ENCODE measurements around the gene VAMP7.
"Not testable (repeated sequence)": the region's sequence is repeated elsewhere in the genome, so short reads cannot be mapped to it uniquely, and the experiment has no call there.

VAMP7 gene

GRCh38 chrX:155880586-155881157, 473 bp upstream of the VAMP7 start:
- DNase-seq (ENCODE audit: low read depth in 1 of 2, low spot score in 1 of 2), result no peak
- no peak for TF ChIP-seq JUND (IDR thresholded peaks at IDR 0.05; ENCODE audit: low read depth)
- in situ Hi-C loops (cut with HindIII; ENCODE audit: low pct_unique_long_range_greater_than_20kb, low sequenced_read_pairs), result no loop called here

GRCh38 chrX:155886409-155886808, 5.3 kb downstream of the VAMP7 start:
- DNase-seq (ENCODE audit: low read depth in 1 of 2, low spot score in 1 of 2), result no peak
- no peak for TF ChIP-seq JUND (IDR thresholded peaks at IDR 0.05; ENCODE audit: low read depth)
- in situ Hi-C loops (cut with HindIII; ENCODE audit: low pct_unique_long_range_greater_than_20kb, low sequenced_read_pairs), result no loop called here

- peak in 1 of 2 experiments; percentile 6 for DNase-seq (ENCODE audit: low read depth in 1 of 2, low spot score in 1 of 2)
- in situ Hi-C loops (cut with HindIII; ENCODE audit: low pct_unique_long_range_greater_than_20kb, low sequenced_read_pairs), result no loop called here
- no peak for TF ChIP-seq JUND (IDR thresholded peaks at IDR 0.05; ENCODE audit: low read depth)
These were observed 7.0 kb downstream of the VAMP7 start for GRCh38 chrX:155888139-155888538.

GRCh38 chrX:155889328-155889727, 8.2 kb downstream of the VAMP7 start:
- peak in 1 of 2 experiments; percentile 3 for DNase-seq (ENCODE audit: low read depth in 1 of 2, low spot score in 1 of 2)
- in situ Hi-C loops (cut with HindIII; ENCODE audit: low pct_unique_long_range_greater_than_20kb, low sequenced_read_pairs), result no loop called here
- no peak for TF ChIP-seq JUND (IDR thresholded peaks at IDR 0.05; ENCODE audit: low read depth)

- no peak for DNase-seq (ENCODE audit: low read depth in 1 of 2, low spot score in 1 of 2)
- TF ChIP-seq JUND (IDR thresholded peaks at IDR 0.05; ENCODE audit: low read depth), result no peak
- in situ Hi-C loops (cut with HindIII; ENCODE audit: low pct_unique_long_range_greater_than_20kb, low sequenced_read_pairs), result no loop called here
These were observed 10.5 kb downstream of the VAMP7 start for GRCh38 chrX:155891446-155892210.

GRCh38 chrX:155893521-155893920, 12.4 kb downstream of the VAMP7 start:
- TF ChIP-seq JUND (IDR thresholded peaks at IDR 0.05; ENCODE audit: low read depth), result no peak
- DNase-seq (ENCODE audit: low read depth in 1 of 2, low spot score in 1 of 2), result no peak
- in situ Hi-C loops (cut with HindIII; ENCODE audit: low pct_unique_long_range_greater_than_20kb, low sequenced_read_pairs), result no loop called here

DNA sequence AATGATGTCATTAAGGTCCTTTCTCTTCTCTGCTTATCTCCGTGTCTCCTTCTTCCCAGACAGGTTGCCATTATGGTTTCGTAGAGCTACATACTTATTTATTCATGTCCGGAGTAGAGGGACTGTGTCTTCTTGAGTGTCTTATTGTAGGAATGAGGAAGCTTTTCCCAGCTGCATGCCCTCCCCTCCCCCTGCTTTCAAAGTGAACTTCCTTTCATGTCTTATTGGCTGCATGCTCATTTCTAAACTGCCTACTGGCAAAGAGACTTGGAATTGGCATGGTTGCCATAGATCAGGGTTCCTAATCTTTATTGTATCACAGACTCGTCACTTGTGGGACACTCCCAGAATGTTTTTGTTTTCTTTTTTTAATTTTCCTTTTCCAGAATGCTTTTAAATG, 15.4 kb downstream of the VAMP7 start:
- peak in 1 of 2 experiments; percentile 1 for DNase-seq (ENCODE audit: low read depth in 1 of 2, low spot score in 1 of 2)
- TF ChIP-seq JUND (IDR thresholded peaks at IDR 0.05; ENCODE audit: low read depth), result no peak
- in situ Hi-C loops (cut with HindIII; ENCODE audit: low pct_unique_long_range_greater_than_20kb, low sequenced_read_pairs), result no loop called here

- DNase-seq (ENCODE audit: low read depth in 1 of 2, low spot score in 1 of 2), result no peak
- in situ Hi-C loops (cut with HindIII; ENCODE audit: low pct_unique_long_range_greater_than_20kb, low sequenced_read_pairs), result no loop called here
- no peak for TF ChIP-seq JUND (IDR thresholded peaks at IDR 0.05; ENCODE audit: low read depth)
These were observed 18.2 kb downstream of the VAMP7 start for GRCh38 chrX:155899366-155899765.

GRCh38 chrX:155900765-155901164, 19.6 kb downstream of the VAMP7 start:
- in situ Hi-C loops (cut with HindIII; ENCODE audit: low pct_unique_long_range_greater_than_20kb, low sequenced_read_pairs), result no loop called here
- TF ChIP-seq JUND (IDR thresholded peaks at IDR 0.05; ENCODE audit: low read depth), result no peak
- no peak for DNase-seq (ENCODE audit: low read depth in 1 of 2, low spot score in 1 of 2)

GRCh38 chrX:155907661-155908060, 26.5 kb downstream of the VAMP7 start:
- not testable (repeated sequence) for DNase-seq (ENCODE audit: low read depth in 1 of 2, low spot score in 1 of 2)

GRCh38 chrX:155923200-155923599, 42.1 kb downstream of the VAMP7 start:
- in situ Hi-C loops (cut with HindIII; ENCODE audit: low pct_unique_long_range_greater_than_20kb, low sequenced_read_pairs), result no loop called here
- no peak for DNase-seq (ENCODE audit: low read depth in 1 of 2, low spot score in 1 of 2)
- no peak for TF ChIP-seq JUND (IDR thresholded peaks at IDR 0.05; ENCODE audit: low read depth)

More at GRCh38 chrX:155907661-155908060, 26.5 kb downstream of the VAMP7 start:
- in situ Hi-C loops (cut with HindIII; ENCODE audit: low pct_unique_long_range_greater_than_20kb, low sequenced_read_pairs), result not testable (repeated sequence)

DNA sequence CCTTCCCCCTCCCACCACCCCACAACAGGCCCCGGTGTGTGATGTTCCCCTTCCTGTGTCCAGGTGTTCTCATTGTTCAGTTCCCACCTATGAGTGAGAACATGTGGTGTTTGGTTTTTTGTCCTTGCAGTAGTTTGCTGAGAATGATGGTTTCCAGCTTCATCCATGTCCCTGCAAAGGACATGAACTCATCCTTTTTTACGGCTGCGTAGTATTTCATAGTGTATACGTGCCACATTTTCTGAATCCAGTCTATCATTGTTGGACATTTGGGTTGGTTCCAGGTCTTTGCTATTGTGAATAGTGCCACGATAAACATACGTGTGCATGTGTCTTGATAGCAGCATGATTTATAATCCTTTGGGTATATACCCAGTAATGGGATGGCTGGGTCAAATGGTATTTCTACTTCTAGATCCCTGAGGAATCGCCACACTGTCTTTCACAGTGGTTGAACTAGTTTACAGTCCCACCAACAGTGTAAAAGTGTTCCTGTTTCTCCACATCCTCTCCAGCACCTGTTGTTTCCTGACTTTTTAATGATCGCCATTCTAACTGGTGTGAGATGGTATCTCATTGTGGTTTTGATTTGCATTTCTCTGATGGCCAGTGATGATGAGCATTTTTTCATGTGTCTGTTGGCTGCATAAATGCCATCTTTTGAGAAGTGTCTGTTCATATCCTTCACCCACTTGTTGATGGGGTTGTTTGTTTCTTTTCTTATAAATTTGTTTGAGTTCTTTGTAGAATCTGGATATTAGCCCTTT, 49.9 kb downstream of the VAMP7 start:
- DNase-seq (ENCODE audit: low read depth in 1 of 2, low spot score in 1 of 2); in situ Hi-C loops (cut with HindIII; ENCODE audit: low pct_unique_long_range_greater_than_20kb, low sequenced_read_pairs): not testable (repeated sequence)

GRCh38 chrX:155938132-155938531, 57.0 kb downstream of the VAMP7 start:
- peak in 1 of 2 experiments; percentile 15 for DNase-seq (ENCODE audit: low read depth in 1 of 2, low spot score in 1 of 2)
- no peak for TF ChIP-seq JUND (IDR thresholded peaks at IDR 0.05; ENCODE audit: low read depth)
- in situ Hi-C loops (cut with HindIII; ENCODE audit: low pct_unique_long_range_greater_than_20kb, low sequenced_read_pairs), result no loop called here
